Activated naive CD8-positive, alpha-beta T cell treated with anti-CD3 and anti-CD28 coated beads for 36 hours (primary cell): ENCODE data around the gene FABP7. TPM values are rescaled to one million over a fixed set of nuclear protein-coding genes. Genes with fewer than 3 reads are reported as not detected.

ENCODE experiments used
- DNase-seq: peaks from one replicate; pipeline ENCODE4 v3.0.0; 2021
- H3K27ac Mint-ChIP-seq: one replicate; pipeline ENCODE4 v1.8.0; 2022; ENCODE audit warnings: mild to moderate bottlenecking, moderate library complexity, mixed read lengths
- H3K27me3 Mint-ChIP-seq: one replicate; pipeline ENCODE4 v1.8.0; 2022; ENCODE audit warnings: mild to moderate bottlenecking, mixed read lengths
- H3K36me3 Mint-ChIP-seq: one replicate; pipeline ENCODE4 v1.8.0; 2021; ENCODE audit warnings: mild to moderate bottlenecking, mixed read lengths
- H3K4me1 Mint-ChIP-seq: one replicate; pipeline ENCODE4 v1.8.0; 2021; ENCODE audit warnings: mixed read lengths
- H3K4me3 Mint-ChIP-seq: one replicate; pipeline ENCODE4 v1.8.0; 2022; ENCODE audit warnings: mild to moderate bottlenecking, moderate library complexity, mixed read lengths
- H3K9me3 Mint-ChIP-seq: one replicate; pipeline ENCODE4 v1.8.0; 2022; ENCODE audit warnings: mixed read lengths
- total RNA-seq, 2 experiments: library from RNA; stranded (reverse); gene quantifications; one replicate each; pipeline ENCODE4 v1.2.3, GENCODE V29; 2021

Gene FABP7
- total RNA-seq, 2 experiments from 2014 or later, result not detected

DNA sequence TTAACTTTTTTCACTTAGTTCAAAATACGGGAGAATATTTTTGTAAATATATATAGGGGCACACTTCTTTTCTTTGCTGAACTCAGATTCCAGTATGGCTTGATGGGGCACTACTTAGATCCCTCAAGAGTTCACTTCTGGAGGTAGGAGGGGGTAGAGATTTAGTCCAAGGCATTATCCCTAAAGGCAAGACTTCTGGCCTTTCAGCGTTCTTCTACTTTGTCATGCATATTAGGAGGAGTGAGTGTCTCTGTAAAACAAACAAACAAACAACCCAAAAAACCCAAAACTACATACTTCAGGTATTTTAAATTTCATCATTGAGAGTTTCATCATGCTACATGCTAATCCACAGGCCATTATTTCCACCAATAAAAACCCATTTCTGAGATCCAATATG, 41.6 kb downstream of the FABP7 start:
- Mint-ChIP-seq H3K27ac (no peak overlapping the region), H3K4me1 (no peaks in the 10 kb centered on the region), H3K9me3 (no peaks in the 10 kb centered on the region), H3K36me3 (no peaks in the 10 kb centered on the region), H3K27me3 (peaks cover 5% of the 10 kb centered on the region), H3K4me3 (no peak overlapping the region)
- no peak for DNase-seq

DNA sequence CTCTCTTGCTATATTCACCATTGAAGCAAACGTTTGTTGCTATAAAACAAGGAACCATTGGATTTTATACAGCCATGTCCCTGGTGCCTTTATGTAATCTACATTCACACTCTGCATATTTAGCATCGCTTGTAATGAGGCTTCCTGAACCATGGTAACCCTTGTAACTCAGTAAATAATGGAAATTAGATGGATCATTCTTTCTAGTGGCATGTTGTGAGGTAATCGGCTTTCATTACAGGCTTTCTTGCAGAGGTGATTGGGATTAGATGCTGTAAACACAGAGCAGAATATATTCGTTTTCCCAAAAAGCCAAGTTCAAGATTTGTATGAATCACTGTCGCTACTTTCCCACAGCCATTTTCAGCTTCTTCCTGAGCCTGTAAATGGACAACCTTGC, 45.6 kb downstream of the FABP7 start:
- Mint-ChIP-seq H3K36me3 (no peaks in the 10 kb centered on the region), H3K9me3 (no peaks in the 10 kb centered on the region), H3K27me3 (peaks cover 4% of the 10 kb centered on the region), H3K4me1 (no peaks in the 10 kb centered on the region), H3K27ac (no peak overlapping the region), H3K4me3 (no peak overlapping the region)
- no peak for DNase-seq

DNA sequence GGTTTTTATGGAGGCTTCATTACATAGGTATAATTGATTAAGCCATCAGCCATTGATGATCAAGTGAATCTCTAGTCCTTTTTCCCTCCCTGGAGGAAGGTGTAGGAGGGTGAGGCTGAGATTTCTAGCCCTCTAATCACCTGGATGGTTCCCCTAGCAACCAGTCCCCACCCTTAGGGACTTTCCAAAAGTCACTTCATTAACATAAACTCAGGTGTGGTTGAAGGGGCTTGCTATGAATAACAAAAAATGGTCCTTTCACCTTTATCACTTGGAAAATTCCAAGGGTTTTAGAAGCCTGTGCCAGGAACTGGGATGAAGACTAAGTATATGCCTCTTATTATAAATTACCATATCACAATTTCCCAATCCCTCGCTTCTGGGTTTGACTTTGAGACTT, 49.9 kb downstream of the FABP7 start:
- Mint-ChIP-seq H3K4me1 (no peaks in the 10 kb centered on the region), H3K9me3 (no peaks in the 10 kb centered on the region), H3K4me3 (no peak overlapping the region), H3K36me3 (no peaks in the 10 kb centered on the region), H3K27me3 (peaks cover 12% of the 10 kb centered on the region), H3K27ac (no peak overlapping the region)
- no peak for DNase-seq

DNA sequence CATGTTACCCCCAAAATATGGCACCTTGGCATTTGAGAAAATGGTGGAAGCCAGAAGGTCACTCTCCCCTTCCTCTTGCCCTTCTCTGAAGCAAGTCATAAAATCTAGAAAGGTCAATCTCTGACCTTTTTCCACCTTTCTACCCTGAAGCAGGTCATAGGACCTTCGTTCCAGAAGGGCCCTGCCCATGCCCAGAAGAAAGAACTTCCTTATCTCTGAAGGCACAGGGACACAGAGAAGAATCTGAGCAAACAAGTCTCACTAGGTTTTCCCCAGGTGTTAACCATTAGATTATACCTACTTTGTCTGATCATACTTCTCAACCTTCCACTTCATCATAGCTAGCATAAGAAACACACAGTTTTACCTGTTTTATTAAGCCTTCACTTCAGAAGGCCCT, 52.0 kb downstream of the FABP7 start:
- Mint-ChIP-seq H3K36me3 (no peaks in the 10 kb centered on the region), H3K27ac (no peak overlapping the region), H3K9me3 (no peaks in the 10 kb centered on the region), H3K4me1 (no peaks in the 10 kb centered on the region), H3K27me3 (peaks cover 12% of the 10 kb centered on the region), H3K4me3 (no peak overlapping the region)
- no peak for DNase-seq

DNA sequence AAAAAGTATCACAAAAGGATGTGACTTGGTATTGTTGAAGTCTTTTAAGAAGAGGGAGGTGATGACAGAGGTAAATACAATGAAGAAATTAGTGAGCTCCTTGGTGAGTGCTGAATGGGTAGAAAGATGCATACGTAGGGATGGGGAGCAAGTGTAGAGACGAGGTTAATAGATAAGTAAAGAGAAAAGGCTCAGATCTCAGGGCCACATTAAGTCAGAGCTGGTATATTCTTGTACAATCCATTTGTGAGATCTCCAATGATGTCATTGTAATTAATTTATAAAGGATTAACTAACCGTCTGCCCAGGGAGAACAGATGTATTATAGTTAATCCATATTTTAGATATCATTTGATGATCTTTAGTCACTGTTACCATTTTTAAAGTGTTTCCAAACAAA, 52.9 kb downstream of the FABP7 start:
- H3K4me3 Mint-ChIP-seq, result no peak overlapping the region
- no peaks in the 10 kb centered on the region for H3K4me1 Mint-ChIP-seq
- no peak for DNase-seq
- no peak overlapping the region for H3K27ac Mint-ChIP-seq
- H3K36me3 Mint-ChIP-seq, result no peaks in the 10 kb centered on the region
- H3K27me3 Mint-ChIP-seq, result peaks cover 12% of the 10 kb centered on the region
- no peaks in the 10 kb centered on the region for H3K9me3 Mint-ChIP-seq

DNA sequence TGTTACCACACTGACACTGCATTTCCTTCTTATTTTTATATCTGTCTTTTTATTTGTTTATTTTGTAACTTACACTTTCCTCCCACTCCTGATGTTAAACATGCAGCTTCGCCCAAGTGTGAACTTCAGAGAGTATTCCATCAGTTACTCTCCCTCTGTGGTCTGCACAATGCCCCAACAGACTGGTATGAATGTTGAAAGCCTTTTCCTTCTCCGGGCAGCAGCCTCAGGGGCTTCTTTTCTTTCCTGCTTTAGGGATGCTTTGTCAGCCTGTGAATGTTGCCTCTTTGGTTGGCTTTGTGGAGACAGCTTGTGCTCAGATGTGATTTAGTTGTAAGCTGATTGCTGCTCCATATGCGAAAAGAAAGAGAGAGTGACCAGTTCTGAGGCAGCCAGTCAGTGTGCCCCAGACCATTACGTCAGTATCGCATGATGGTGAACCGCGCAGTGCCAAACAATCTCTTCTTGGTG, 53.5 kb downstream of the FABP7 start:
- H3K9me3 Mint-ChIP-seq, result no peaks in the 10 kb centered on the region
- no peaks in the 10 kb centered on the region for H3K36me3 Mint-ChIP-seq
- no peak overlapping the region for H3K27ac Mint-ChIP-seq
- no peaks in the 10 kb centered on the region for H3K4me1 Mint-ChIP-seq
- H3K27me3 Mint-ChIP-seq, result peaks cover 12% of the 10 kb centered on the region
- DNase-seq, result no peak
- H3K4me3 Mint-ChIP-seq, result no peak overlapping the region

Other genes with a start within 250 kb of the FABP7 start
- under 1 TPM; 0.52 to 0.62 TPM for gene PKIB, start 169.3 kb upstream of the FABP7 start, total RNA-seq
- gene SMPDL3A, start 9.5 kb downstream of the FABP7 start, total RNA-seq, result under 1 TPM in 1 of 2 experiments, not detected in 1; 0.30 TPM
- not detected for gene CLVS2, start 216.5 kb downstream of the FABP7 start, total RNA-seq